Neural cell (in vitro differentiated cells): ENCODE results near the gene PGP.

ENCODE experiments used
- EP300 ChIP-seq: fragments of 450-650 bp; conservative IDR thresholded peaks from 2 replicates; pipeline ENCODE4 v1.6.1; 2014; ENCODE audit warnings: antibody characterized with exemption, mild to moderate bottlenecking, moderate library complexity; ENCODE audit not compliant: poor library complexity, severe bottlenecking
- EZH2 ChIP-seq: fragments of 200-600, 300-800 bp; shearing (Covaris generic), sonication (generic); IDR thresholded peaks from 2 replicates; pipeline ENCODE4 v1.6.1; 2014; ENCODE audit warnings: antibody characterized with exemption, low read length, borderline replicate concordance, mild to moderate bottlenecking; ENCODE audit not compliant: insufficient read depth, poor library complexity, severe bottlenecking
- MXI1 ChIP-seq: fragments of 450-650 bp; conservative IDR thresholded peaks from 2 replicates; pipeline ENCODE4 v1.6.1; 2014; ENCODE audit warnings: antibody characterized with exemption, mild to moderate bottlenecking; ENCODE audit not compliant: poor library complexity, severe bottlenecking
- POLR2AphosphoS5 ChIP-seq: IDR thresholded peaks from 2 replicates; pipeline ENCODE4 v1.6.1; 2012
- RAD21 ChIP-seq: fragments of 450-650 bp; conservative IDR thresholded peaks from 2 replicates; pipeline ENCODE4 v1.6.1; 2014; ENCODE audit warnings: antibody characterized with exemption, mild to moderate bottlenecking, moderate library complexity
- TAF1 ChIP-seq: IDR thresholded peaks from 2 replicates; pipeline ENCODE4 v1.6.1; 2012; ENCODE audit warnings: low read depth
- TF ChIP-seq, protein P1 (sequence below): fragments of 450-650 bp; IDR thresholded peaks from 2 replicates; pipeline ENCODE4 v1.5.1; 2014; ENCODE audit warnings: antibody characterized with exemption, mild to moderate bottlenecking, moderate library complexity; ENCODE audit not compliant: poor library complexity, severe bottlenecking

GRCh38 chr16:2216330-2216729 is 1.7 kb upstream of the PGP start:
- TF ChIP-seq, protein P1, sequence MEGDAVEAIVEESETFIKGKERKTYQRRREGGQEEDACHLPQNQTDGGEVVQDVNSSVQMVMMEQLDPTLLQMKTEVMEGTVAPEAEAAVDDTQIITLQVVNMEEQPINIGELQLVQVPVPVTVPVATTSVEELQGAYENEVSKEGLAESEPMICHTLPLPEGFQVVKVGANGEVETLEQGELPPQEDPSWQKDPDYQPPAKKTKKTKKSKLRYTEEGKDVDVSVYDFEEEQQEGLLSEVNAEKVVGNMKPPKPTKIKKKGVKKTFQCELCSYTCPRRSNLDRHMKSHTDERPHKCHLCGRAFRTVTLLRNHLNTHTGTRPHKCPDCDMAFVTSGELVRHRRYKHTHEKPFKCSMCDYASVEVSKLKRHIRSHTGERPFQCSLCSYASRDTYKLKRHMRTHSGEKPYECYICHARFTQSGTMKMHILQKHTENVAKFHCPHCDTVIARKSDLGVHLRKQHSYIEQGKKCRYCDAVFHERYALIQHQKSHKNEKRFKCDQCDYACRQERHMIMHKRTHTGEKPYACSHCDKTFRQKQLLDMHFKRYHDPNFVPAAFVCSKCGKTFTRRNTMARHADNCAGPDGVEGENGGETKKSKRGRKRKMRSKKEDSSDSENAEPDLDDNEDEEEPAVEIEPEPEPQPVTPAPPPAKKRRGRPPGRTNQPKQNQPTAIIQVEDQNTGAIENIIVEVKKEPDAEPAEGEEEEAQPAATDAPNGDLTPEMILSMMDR: no peak
- TF ChIP-seq POLR2AphosphoS5 (no peak), EZH2 (no peak), RAD21 (no peak), EP300 (no peak), MXI1 (no peak), TAF1 (no peak)
